Left lung (tissue), 10 donors: ENCODE results near the gene GPR82. TPM values are rescaled to one million over a fixed set of nuclear protein-coding genes. Genes with fewer than 3 reads are reported as not detected.
A peak's percentile ranks its signal among the peaks of the same experiment; 100 is the strongest.
"Not testable (repeated sequence)": the region's sequence is repeated elsewhere in the genome, so short reads cannot be mapped to it uniquely, and the experiment has no call there.

Source experiments
- ATAC-seq: fragments of 200-7000 bp; cut with Tn5 transposase; one replicate; pipeline ENCODE4 v1.9.1; 2020; ENCODE audit warnings: moderate library complexity
- DNase-seq, 4 donors: peaks; one replicate each; pipeline ENCODE4 v3.0.0-alpha.2; 2013 to 2020
- H3K27ac ChIP-seq, 2 donors: fragments of 200-600 bp; sonication (generic) in 1 of 2; one replicate each; pipeline versions ENCODE4 v1.5.0 to v1.8.0; 2020 to 2021
- H3K27me3 ChIP-seq, 2 donors: fragments of 200-600 bp; sonication (generic) in 1 of 2; one replicate each; pipeline versions ENCODE4 v1.5.0 to v1.8.0; 2020 to 2021
- H3K36me3 ChIP-seq, 2 donors: fragments of 200-600 bp; sonication (generic) in 1 of 2; one replicate each; pipeline versions ENCODE4 v1.5.0 to v1.8.0; 2020 to 2021
- H3K4me1 ChIP-seq, 2 donors: fragments of 200-600 bp; one replicate each; pipeline ENCODE4 v1.8.0; 2021
- H3K4me3 ChIP-seq, 2 donors: fragments of 200-600 bp; sonication (generic) in 1 of 2; one replicate each; pipeline versions ENCODE4 v1.5.0 to v1.8.0; 2020 to 2021; ENCODE audit warnings: mild to moderate bottlenecking in 1 of 2
- H3K9me3 ChIP-seq, 2 donors: fragments of 200-600 bp; sonication (generic) in 1 of 2; one replicate each; pipeline versions ENCODE4 v1.5.0 to v1.8.0; 2020 to 2021
- CTCF ChIP-seq, 2 donors: fragments of 200-600 bp; sonication (generic) in 1 of 2; IDR thresholded peaks; one replicate each; pipeline versions ENCODE4 v1.5.0 to v1.8.0; 2021; ENCODE audit warnings: antibody characterized with exemption in 2 of 2
- intact Hi-C, 2 donors: fragments of 100-400 bp; cut with DNase I; formaldehyde crosslinking; loops; one replicate each; pipeline versions ENCODE4 v1.11.2 to v1.14.2; 2022
- polyA plus RNA-seq, 6 donors: library from polyadenylated mRNA; unstranded; fragments of 120-200 nt; gene quantifications; one replicate each; pipeline ENCODE4 v1.2.1, GENCODE V29; 2013; ENCODE audit not compliant: insufficient read length in 6 of 6
- total RNA-seq, 2 donors: library from RNA; stranded (reverse); fragmentation: NEBNext Ultra II Directional; extraction: Animal tissue kit (Norgen Biotek cat#: 25700); gene quantifications; one replicate each; pipeline ENCODE4 v1.2.1, GENCODE V29; 2021
- donor health status: DM: no; HTN: yes; CAD: no.
- donor health status: DM: no; HTN: no; CAD: no.

The GPR82 gene
- total and polyA plus RNA-seq, 8 donors: 0.11 to 0.37 (median 0.18) TPM; not detected in 1

DNA sequence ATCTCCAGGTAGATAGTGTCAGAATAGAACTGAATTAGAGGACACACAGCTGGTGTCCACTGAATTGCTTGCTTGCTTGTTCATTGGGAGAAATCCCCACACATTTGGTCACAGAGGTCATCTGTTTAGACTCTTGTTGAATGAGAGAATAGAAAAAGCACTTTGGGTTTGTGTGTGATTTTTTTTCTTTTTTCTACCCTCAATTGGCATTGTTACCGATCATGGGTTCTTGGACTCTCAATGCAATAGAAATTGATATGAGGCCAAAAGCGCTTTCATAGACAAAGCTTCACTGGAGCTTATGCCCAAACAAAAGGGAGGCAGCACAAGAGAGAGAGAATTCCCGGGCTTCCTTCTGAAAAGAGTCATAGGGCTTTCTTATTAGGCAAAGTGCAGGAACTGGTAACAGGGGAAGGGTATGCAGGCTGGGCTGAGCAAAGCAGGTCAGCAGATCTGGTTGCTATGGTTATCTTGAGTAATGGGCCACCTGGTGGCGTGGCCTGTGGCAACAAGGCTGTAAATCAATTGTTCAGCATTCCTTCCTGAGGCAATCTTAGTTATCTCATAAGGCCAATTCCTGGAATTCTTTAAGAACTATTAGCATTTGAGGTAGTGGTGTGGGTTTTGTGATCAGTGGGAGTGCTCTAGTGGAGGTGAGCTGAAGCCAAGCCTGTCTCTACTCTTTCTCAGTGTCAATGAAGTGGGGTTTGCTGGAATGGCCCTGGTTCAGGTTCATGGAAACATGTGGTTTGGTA is 5.3 kb upstream of the GPR82 start:
- H3K27me3 ChIP-seq: no peaks in the 10 kb centered on the region
- peak overlapping the region in 1 of 2 donors; percentile 57 for H3K27ac ChIP-seq
- H3K36me3 ChIP-seq: peaks cover 0 to 2% of the 10 kb centered on the region in 2 donors
- no peak for TF ChIP-seq CTCF (IDR thresholded peaks at IDR 0.05)
- ATAC-seq: no peak
- H3K4me1 ChIP-seq: peaks cover 0 to 15% of the 10 kb centered on the region in 2 donors
- H3K9me3 ChIP-seq: peaks cover 0 to 7% of the 10 kb centered on the region in 2 donors
- no peak overlapping the region for H3K4me3 ChIP-seq
- intact Hi-C loops: no loop called here
- no peak for DNase-seq

GRCh38 chrX:41719610-41720009 is 4.4 kb upstream of the GPR82 start:
- DNase-seq, ATAC-seq, intact Hi-C loops, H3K4me3 ChIP-seq, H3K9me3 ChIP-seq, H3K36me3 ChIP-seq, H3K27me3 ChIP-seq: not testable (repeated sequence)
- Histone ChIP-seq H3K4me1 (peaks cover 0 to 17% of the 10 kb centered on the region in 2 donors), H3K27ac (peak overlapping the region in 1 of 2 donors; percentile 57)

- H3K4me1 ChIP-seq: peaks cover 0 to 17% of the 10 kb centered on the region in 2 donors
- DNase-seq (no peak), ATAC-seq (peak; percentile 41)
- H3K4me3 ChIP-seq: no peak overlapping the region
- no peak for TF ChIP-seq CTCF (IDR thresholded peaks at IDR 0.05)
- H3K27ac ChIP-seq: peak overlapping the region in 1 of 2 donors; percentile 57
- H3K36me3 ChIP-seq: peaks cover 0 to 2% of the 10 kb centered on the region in 2 donors
- H3K9me3 ChIP-seq: peaks cover 0 to 7% of the 10 kb centered on the region in 2 donors
- H3K27me3 ChIP-seq: no peaks in the 10 kb centered on the region
- intact Hi-C loops: no loop called here
Measured at GRCh38 chrX:41720125-41720779, 3.7 kb upstream of the GPR82 start.

DNA sequence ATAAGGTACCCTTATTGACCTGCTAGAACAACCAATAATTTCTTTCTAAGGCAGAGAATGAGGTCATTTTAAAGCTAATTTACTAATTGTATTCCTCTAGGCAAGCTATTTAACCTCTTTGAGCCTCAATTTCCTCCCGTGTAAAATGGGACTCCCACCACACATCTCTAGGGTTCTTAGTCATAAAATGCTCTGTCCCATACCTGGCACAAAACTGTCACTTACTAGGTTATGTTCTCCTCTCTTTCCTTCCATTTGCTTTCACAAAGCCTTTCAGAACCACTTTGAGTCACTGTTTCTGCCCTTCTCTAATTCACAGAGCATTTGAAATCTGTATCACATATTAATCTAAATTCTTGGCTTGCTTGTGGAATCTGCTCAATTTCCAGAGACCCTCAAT is 2.4 kb upstream of the GPR82 start:
- Histone ChIP-seq H3K4me3 (no peak overlapping the region), H3K36me3 (peaks cover 0 to 2% of the 10 kb centered on the region in 2 donors), H3K9me3 (peaks cover 0 to 7% of the 10 kb centered on the region in 2 donors), H3K27me3 (no peaks in the 10 kb centered on the region), H3K27ac (no peak overlapping the region), H3K4me1 (peaks cover 0 to 17% of the 10 kb centered on the region in 2 donors)
- ATAC-seq (no peak), DNase-seq (no peak)
- intact Hi-C loops: no loop called here
- TF ChIP-seq CTCF (IDR thresholded peaks at IDR 0.05): no peak

- H3K4me1 ChIP-seq: peaks cover 0 to 17% of the 10 kb centered on the region in 2 donors
- ATAC-seq: no peak
- peaks cover 0 to 2% of the 10 kb centered on the region in 2 donors for H3K36me3 ChIP-seq
- intact Hi-C loops: no loop called here
- no peak overlapping the region for H3K4me3 ChIP-seq
- DNase-seq: no peak
- H3K27ac ChIP-seq: no peak overlapping the region
- H3K9me3 ChIP-seq: peaks cover 0 to 7% of the 10 kb centered on the region in 2 donors
- no peaks in the 10 kb centered on the region for H3K27me3 ChIP-seq
- TF ChIP-seq CTCF (IDR thresholded peaks at IDR 0.05): no peak
Measured at GRCh38 chrX:41722214-41722613, 1.8 kb upstream of the GPR82 start.
